Frontal cortex (tissue), 4 donors: Measurements from ENCODE around the gene WDR88. TPM values are rescaled to one million over a fixed set of nuclear protein-coding genes. Genes with fewer than 3 reads are reported as not detected.
"Not testable (repeated sequence)": the region's sequence is repeated elsewhere in the genome, so short reads cannot be mapped to it uniquely, and the experiment has no call there.

ENCODE experiments used
- DNase-seq, 2 donors: peaks; one replicate each; pipeline ENCODE4 v3.0.0; 2012; ENCODE audit warnings: low spot score in 2 of 2
- FAIRE-seq: peaks from 2 replicates; lab custom pipeline; 2012; peaks lifted over from hg19 to GRCh38; lab: Jason Lieb, UNC
- total RNA-seq: library from RNA; depleted of rRNA; stranded (reverse); fragments of >200 nt; gene quantifications from one replicate; pipeline ENCODE4 v1.2.3, GENCODE V29; 2014
- donor health status: control.
- donor health status: control.
- donor health status: control.

WDR88 gene
- total RNA-seq, 1 donor from 2014 or later = not detected

DNA sequence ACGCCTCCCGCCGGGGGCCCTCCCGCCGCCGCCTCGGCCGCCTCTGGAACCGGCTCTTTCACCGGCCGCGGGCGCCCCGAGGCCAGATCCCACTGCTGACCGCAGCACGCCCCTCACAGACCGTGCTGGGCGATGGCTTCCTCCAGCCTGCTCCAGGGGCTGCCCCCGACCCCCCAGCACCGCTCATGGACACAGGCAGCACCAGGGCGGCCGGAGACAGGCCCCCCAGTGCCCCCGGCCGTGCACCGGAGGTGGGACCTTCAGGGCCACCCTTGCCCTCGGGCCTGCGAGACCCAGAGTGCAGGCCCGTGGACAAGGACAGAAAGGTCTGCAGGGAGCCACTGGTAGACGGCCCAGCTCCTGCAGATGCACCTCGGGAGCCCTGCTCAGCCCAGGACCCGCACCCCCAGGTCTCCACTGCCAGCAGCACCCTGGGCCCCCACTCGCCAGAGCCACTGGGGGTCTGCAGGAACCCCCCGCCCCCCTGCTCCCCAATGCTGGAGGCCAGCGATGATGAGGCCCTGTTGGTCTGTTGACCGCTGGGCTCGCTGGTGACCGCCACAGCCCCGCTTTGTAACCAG lies 75.2 kb downstream of the WDR88 start:
- DNase-seq = no peak
- FAIRE-seq = no peak

- FAIRE-seq = no peak
- no peak for DNase-seq
Measured at GRCh38 chr19:33207903-33208302, 76.0 kb downstream of the WDR88 start.

DNA sequence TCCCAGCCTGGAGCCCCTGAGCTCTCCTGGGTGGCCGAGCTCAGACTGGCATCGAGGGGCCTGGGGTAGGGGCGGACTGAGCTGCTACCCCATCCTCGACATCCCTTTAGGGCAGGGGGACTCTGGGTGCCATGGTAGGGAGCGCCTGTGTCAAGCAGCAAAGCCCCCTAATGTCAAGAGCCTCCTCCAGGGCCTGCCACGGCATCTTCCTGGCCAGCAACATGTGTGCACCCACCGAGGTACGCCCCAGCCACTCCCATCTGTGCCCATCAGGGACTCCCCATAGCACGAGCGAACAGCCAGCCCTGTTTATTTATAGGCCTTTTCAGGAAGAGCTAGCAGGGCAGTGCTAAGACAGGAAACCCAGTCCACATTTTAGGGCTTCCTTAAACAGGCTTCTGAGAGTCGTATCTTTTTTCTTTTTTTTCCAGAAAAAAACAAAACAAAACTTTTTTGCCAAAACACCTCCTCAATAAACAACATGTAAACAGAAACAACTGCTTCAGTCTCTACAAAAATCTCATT lies 76.5 kb downstream of the WDR88 start:
- FAIRE-seq (no peak), DNase-seq (no peak)

DNA sequence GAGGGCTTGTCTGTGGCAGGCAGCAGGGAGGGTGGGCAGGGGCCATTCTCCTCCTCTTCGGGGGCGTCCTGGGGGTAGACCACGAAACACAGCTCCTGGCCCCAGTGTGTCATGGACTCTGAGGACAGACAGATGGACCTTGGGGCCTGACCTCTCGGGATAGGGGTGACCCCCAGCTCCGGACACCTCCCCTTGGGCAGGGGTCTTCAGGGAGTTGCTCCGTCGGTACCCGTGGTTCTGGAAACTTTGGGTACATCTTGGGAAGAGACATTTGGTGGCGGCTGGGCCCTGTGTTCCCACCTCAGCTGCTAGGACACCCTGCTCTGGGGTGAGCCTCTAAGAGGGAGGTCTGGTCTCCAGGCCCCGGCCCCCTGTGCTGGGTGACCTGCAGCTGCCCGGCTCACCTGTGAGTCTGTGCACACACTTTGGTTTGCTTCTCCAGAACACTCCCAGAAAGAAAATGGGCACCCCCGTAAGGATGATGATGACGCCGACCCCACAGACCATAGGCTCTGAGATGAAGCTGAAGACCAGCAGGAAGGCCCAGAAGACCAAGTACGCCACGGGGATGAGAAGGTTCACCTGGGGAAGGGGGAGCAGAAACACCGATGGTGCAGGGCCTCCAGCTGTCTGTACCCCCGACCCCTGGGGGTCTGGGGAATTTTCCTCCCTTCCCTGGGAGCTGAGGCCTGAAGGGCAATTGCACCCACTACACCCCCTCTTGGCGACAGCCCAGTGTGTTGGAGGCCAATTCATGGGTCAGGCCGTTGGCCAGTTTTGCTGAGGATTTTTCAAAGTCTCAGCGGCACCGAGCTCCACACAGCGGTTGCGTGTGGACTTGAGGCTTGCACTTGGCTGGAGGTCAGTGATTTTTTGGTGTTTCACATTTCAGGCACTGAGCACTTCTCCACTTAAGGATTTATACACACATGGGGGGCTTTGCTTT lies 77.3 kb downstream of the WDR88 start:
- DNase-seq (no peak), FAIRE-seq (no peak)

- FAIRE-seq, DNase-seq: not testable (repeated sequence)
Measured at GRCh38 chr19:33209850-33210230, 77.9 kb downstream of the WDR88 start.

DNA sequence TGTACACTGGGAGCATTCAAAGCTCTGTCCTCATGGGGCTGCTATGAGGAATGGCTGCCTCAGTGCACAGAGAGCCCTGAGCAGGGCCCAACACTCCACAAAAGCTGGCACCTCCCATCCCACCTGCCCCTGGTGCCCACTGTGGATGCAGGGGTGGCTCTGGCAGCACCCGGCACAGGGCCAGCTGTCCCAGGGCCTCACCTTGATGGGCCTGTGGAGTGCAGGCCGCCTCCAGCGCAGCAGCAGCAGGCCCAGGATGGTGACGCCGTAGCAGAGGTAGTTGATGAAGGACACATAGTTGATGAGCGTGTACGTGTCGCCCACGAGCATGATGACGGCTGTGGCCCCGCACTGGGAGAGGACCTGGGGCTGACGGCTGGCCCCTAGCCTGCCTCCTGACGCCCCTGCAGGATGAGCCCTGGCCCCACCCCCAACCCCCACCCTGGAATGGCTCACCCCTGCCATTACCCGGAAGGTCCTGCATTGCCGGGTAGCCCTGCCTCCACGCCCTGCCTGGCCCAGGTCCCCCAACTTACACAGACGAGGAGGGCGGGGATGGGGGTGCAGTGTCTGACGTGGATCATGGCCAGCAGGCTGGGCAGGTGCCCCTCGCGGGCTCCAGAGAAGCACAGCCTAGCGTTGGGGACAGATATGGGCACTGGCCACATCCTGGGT lies 78.5 kb downstream of the WDR88 start:
- no peak for DNase-seq
- no peak for FAIRE-seq

- no peak for DNase-seq
- FAIRE-seq = no peak
Measured at GRCh38 chr19:33211794-33212435, 80.0 kb downstream of the WDR88 start.

DNA sequence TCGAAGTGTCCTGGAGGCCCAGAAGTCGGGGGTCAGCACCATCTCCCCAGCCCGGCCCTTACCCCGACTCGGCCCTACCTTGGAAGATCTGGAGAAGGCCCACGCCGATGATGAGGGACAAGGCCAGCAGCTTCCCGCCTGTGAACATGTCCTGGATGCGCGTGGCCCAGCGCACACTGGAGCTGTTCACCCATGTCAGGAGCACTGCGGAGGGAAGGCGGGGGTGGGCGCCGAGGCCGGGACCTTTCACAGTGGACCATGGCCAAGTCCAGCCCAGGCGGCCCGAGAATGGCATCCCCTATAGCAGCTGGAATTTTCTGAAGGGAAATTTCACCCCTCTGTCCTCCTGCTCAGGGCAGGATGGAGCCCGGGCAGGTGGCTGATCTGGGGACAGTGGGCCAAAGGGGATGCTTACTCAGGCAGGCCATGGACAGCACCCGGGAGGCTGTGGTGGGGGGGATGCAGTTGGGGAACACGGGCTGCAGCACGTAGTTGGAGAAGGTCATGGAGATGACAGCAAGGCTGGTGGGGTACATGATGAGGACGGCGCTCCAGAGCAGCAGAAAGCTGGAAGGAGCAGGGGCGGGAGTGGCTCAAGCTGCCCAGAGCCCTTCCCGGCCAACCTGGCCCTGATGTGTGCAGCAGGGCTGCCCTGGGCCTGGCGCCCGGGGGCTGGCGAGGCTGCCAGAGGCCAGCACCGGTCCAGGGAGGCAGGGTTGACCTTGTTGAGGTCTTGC lies 80.7 kb downstream of the WDR88 start:
- DNase-seq = no peak
- FAIRE-seq = no peak

GRCh38 chr19:33214596-33214995 lies 82.7 kb downstream of the WDR88 start:
- DNase-seq (no peak), FAIRE-seq (no peak)

DNA sequence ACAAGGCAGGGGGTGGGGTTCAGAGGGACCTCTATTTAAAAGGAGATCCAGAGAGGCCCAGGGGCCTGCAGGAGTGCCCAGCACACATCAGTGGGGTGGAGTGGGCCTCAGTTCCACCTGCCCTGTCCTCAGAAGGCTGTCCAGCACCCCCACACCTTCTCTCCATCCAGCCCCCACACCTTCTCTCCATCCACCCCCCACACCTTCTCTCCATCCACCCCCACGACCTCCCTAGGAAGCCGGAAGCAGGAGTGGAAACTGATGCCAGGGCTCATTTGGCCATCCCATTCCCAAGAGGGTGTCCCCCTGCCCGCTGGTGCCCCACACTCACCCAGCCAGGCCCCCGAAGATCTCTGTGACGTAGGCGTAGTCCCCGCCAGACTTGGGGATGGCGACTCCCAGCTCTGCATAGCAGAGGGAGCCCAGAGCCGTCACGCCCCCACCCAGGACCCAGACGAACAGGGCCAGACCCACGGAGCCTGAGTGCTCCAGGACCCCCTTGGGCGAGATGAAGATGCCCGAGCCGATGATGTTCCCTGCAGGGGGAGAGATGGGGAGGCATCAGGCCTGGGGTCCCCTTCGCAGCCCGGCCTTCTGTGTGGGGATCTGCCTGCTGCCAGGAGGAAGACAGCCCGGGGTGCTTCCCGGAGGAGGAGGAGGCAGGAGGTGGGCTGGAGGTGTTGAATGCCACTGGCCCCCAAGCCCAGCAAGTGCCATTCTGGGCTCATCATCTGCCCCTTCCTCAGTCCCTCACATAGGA lies 83.7 kb downstream of the WDR88 start:
- DNase-seq (no peak), FAIRE-seq (no peak)

DNA sequence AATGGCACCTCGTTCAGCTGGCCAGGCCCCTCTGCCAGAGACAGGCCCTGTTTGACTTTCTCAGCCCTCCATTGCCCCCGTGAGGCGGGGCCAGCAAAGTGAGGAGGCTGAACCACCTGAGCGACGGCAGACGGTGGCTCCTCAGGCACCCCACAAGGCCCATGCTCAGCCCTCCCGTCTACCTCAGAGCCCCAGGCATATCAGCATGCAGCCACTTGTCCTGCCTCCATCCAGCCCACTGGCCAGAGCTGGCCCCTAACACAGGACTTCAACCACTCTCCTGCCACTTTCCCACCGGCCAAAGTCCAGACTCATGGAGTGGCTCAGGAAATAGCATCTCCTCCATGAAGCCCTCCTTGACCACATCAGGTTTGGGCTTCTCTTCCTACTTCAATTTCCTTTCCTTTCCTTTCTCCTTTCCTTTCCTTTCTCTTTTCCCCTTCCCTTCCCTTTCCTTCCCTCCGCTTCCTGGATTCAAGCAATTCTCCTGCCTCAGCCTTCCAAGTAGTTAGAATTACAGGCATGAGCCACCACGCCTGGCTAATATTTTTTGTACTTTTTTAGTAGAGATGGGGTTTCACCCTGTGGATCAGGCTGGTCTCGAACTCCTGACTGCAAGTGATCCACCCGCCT lies 84.4 kb downstream of the WDR88 start:
- DNase-seq (no peak), FAIRE-seq (no peak)

DNA sequence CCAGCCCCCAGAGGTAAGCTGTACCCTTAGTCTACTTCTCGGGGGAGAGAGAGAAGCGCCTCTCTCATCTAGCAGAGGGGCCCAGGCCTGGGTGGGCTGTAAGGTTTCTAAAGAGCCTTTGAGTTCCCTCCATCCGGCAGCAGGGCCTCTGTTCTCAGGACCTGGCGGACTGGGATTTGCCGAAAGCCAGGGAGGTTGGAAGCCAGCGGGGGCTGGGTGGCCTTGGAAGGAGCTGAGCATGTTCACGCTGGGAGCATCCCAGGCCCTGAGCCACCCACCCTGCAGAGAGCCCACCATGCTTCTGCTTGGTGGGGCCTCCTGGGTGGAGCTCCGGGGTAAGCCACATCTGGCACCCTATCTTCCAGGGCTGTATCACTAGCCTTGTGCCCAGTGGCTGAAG lies 86.0 kb downstream of the WDR88 start:
- DNase-seq = no peak
- FAIRE-seq = no peak

GRCh38 chr19:33219261-33219815 lies 87.4 kb downstream of the WDR88 start:
- DNase-seq = no peak
- FAIRE-seq = no peak

DNA sequence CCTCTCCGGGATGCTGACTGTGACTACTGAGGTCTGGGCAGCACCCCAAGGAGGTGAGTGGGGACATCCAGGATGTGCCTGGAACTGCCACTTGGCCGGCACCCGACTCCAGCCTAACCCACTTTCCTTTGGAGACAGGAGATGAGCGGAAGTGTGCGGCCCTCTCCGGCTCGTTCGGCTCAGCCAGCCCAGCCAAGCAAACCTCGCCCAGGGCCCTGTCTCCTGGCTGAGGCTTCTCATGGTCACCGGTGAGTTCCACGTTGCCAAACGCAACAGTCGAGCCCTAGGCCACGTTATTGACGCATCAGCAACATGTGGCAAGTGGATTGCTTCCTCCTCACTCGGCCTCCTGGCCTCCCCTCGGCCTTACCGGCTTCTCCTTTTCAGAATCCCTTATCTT lies 88.2 kb downstream of the WDR88 start:
- no peak for DNase-seq
- FAIRE-seq = no peak

GRCh38 chr19:33220735-33221134 lies 88.8 kb downstream of the WDR88 start:
- DNase-seq = no peak
- no peak for FAIRE-seq

DNA sequence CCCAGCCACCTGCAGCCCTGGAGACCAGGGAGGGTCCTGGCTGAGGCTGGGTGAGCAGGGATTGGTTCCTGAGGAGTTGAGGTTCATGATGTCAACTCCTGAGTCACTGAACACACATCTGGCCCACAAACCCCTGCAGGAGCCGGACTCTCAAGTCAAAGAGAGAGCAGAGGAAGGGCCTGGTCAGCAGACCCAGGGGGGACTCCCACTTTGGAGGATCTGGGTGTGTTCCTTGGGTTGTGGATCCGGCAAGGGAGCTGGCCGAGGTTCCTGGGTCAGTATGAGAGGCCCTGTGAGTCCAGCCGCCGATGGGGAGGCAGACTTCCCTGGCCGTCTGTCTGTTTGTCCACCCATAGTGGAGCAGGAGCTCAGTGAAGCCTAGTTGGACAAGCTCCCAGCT lies 89.7 kb downstream of the WDR88 start:
- FAIRE-seq (no peak), DNase-seq (no peak)

GRCh38 chr19:33222255-33222654 lies 90.3 kb downstream of the WDR88 start:
- not testable (repeated sequence) for DNase-seq, FAIRE-seq
